ENCODE data around the gene INPP4B.

DNA sequence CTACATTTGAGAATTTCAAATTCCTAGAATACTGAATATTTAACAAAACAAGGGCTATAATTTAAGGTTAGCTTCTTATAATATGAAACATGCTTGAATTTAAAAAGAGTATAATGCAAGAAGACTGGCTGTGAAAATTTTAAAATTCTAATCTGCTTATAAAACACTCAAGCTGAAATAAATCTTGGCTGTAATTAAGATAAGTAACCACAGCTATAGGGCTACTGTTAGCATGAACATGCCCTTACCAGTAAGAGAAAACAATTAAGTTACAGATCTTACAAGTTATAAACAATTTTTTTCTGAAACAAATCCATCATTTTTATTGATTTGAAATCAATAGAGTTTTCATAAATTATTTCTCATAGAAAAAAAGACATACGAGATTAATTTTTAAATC, 148.2 kb downstream of the INPP4B start:
- TF ChIP-seq, protein P1, sequence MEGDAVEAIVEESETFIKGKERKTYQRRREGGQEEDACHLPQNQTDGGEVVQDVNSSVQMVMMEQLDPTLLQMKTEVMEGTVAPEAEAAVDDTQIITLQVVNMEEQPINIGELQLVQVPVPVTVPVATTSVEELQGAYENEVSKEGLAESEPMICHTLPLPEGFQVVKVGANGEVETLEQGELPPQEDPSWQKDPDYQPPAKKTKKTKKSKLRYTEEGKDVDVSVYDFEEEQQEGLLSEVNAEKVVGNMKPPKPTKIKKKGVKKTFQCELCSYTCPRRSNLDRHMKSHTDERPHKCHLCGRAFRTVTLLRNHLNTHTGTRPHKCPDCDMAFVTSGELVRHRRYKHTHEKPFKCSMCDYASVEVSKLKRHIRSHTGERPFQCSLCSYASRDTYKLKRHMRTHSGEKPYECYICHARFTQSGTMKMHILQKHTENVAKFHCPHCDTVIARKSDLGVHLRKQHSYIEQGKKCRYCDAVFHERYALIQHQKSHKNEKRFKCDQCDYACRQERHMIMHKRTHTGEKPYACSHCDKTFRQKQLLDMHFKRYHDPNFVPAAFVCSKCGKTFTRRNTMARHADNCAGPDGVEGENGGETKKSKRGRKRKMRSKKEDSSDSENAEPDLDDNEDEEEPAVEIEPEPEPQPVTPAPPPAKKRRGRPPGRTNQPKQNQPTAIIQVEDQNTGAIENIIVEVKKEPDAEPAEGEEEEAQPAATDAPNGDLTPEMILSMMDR (IDR thresholded peaks at IDR 0.05), result no peak
- no peak for TF ChIP-seq POLR2A (IDR thresholded peaks at IDR 0.05)

Data from body of pancreas (tissue), 4 donors.